Endothelial cell (in vitro differentiated cells): Measurements from ENCODE around the gene PDE11A. TPM values are rescaled to one million over a fixed set of nuclear protein-coding genes. Genes with fewer than 3 reads are reported as not detected.

Experiments used
- DNase-seq: peaks from one replicate; pipeline ENCODE4 v3.0.0; 2021; ENCODE audit warnings: low spot score
- H3K27ac Mint-ChIP-seq: one replicate; pipeline ENCODE4 v1.8.0; 2021; ENCODE audit warnings: mixed read lengths, inconsistent platforms; ENCODE audit not compliant: unreplicated experiment
- H3K27me3 Mint-ChIP-seq: one replicate; pipeline ENCODE4 v1.8.0; 2021; ENCODE audit warnings: mild to moderate bottlenecking, moderate library complexity, mixed read lengths, inconsistent platforms; ENCODE audit not compliant: unreplicated experiment
- H3K36me3 Mint-ChIP-seq: one replicate; pipeline ENCODE4 v1.8.0; 2021; ENCODE audit warnings: mild to moderate bottlenecking, low read depth, mixed read lengths, inconsistent platforms; ENCODE audit not compliant: unreplicated experiment
- H3K4me1 Mint-ChIP-seq: one replicate; pipeline ENCODE4 v1.8.0; 2021; ENCODE audit warnings: mild to moderate bottlenecking, mixed read lengths, inconsistent platforms; ENCODE audit not compliant: unreplicated experiment
- H3K4me3 Mint-ChIP-seq: one replicate; pipeline ENCODE4 v1.8.0; 2021; ENCODE audit warnings: mild to moderate bottlenecking, mixed read lengths, inconsistent platforms; ENCODE audit not compliant: unreplicated experiment
- H3K9me3 Mint-ChIP-seq: one replicate; pipeline ENCODE4 v1.8.0; 2021; ENCODE audit warnings: mixed read lengths, inconsistent platforms; ENCODE audit not compliant: unreplicated experiment
- total RNA-seq: library from RNA; stranded (reverse); fragmentation: NEBNext Ultra II Directional; extraction: Animal tissue kit (Norgen Biotek cat#: 25700); gene quantifications from one replicate; pipeline ENCODE4 v1.2.1, GENCODE V29; 2021; ENCODE audit not compliant: unreplicated experiment
- TF ChIP-seq, protein P1 (sequence below): fragments of 200-600 bp; sonication (generic); IDR thresholded peaks from one replicate; pipeline ENCODE4 v1.5.0; 2021; ENCODE audit warnings: antibody characterized with exemption; ENCODE audit not compliant: unreplicated experiment

Gene PDE11A
- total RNA-seq, 1 donor from 2014 or later: 1.7 TPM

DNA sequence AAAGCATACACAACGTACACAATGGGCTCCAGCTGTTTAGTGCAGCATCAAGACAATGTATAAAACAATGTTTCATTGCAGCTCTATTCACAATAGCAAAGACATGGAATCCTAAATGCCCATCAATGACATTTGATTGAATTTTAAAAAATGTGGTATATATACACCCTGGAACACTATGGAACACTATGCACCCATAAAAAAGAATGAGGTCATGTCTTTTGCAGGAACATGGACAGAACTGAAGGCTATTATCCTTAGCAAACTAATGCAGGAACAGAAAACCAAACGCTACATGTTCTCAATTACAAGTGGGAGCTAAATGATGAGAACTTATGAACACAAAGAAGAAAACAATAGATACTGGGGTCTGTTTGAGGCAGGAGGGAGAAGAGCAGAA, 364.5 kb downstream of the PDE11A start:
- Mint-ChIP-seq H3K4me3 (no peak overlapping the region), H3K27me3 (no peaks in the 10 kb centered on the region), H3K4me1 (peaks cover 3% of the 10 kb centered on the region), H3K36me3 (no peaks in the 10 kb centered on the region), H3K27ac (no peak overlapping the region), H3K9me3 (no peaks in the 10 kb centered on the region)
- TF ChIP-seq, protein P1, sequence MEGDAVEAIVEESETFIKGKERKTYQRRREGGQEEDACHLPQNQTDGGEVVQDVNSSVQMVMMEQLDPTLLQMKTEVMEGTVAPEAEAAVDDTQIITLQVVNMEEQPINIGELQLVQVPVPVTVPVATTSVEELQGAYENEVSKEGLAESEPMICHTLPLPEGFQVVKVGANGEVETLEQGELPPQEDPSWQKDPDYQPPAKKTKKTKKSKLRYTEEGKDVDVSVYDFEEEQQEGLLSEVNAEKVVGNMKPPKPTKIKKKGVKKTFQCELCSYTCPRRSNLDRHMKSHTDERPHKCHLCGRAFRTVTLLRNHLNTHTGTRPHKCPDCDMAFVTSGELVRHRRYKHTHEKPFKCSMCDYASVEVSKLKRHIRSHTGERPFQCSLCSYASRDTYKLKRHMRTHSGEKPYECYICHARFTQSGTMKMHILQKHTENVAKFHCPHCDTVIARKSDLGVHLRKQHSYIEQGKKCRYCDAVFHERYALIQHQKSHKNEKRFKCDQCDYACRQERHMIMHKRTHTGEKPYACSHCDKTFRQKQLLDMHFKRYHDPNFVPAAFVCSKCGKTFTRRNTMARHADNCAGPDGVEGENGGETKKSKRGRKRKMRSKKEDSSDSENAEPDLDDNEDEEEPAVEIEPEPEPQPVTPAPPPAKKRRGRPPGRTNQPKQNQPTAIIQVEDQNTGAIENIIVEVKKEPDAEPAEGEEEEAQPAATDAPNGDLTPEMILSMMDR: no peak
- DNase-seq: no peak

DNA sequence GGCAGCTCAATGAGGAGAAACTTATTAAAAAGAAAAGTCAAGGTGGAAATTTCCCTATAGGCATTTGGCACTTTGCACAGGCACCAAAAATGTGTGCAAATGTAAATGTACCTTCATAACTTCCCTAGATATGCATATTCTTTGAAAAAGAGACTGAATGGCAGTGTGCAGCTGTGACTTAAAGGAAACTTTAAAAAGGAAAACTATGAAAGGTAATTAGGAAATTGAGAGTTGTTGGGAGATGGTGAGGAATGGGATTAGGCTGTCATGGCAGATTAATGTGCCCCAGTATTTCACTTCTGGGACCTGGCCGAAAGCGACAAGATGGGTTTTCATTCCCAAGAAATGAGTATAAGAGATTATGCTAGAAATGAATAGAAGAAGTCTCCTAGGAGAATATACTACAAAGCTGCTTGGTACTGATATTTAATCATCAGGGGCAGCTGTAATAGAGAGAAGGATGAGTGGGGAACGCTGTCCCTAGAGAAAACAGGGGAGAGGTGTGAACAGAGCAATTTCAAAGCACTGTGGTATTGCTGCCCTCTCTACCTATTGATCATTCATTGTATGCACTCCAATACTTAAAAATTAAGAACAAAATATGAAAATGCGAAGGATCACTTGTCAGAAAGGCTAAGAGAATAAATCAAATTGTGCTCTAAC, 366.9 kb downstream of the PDE11A start:
- H3K36me3 Mint-ChIP-seq: no peaks in the 10 kb centered on the region
- H3K27ac Mint-ChIP-seq: no peak overlapping the region
- TF ChIP-seq, protein P1: no peak
- DNase-seq: no peak
- no peaks in the 10 kb centered on the region for H3K27me3 Mint-ChIP-seq
- H3K9me3 Mint-ChIP-seq: no peaks in the 10 kb centered on the region
- peaks cover 2% of the 10 kb centered on the region for H3K4me1 Mint-ChIP-seq
- H3K4me3 Mint-ChIP-seq: no peak overlapping the region

DNA sequence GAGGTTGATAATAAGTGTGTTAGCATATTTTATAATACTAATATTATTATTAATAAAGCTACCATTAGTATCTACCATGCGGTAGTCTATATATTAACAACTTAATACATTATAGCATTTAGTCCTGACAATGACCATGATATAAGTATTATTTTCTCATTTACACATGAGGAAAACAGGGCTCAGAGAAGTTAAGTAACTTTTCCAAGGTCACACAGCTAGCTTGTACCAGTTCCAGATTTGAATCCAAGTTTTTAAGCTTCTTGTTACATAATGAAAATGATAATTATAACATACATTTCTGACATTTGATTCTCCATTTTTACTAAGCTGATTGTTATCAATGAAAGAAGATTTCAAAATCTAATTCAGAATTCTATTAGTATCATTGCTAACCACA, 369.4 kb downstream of the PDE11A start:
- no peaks in the 10 kb centered on the region for H3K36me3 Mint-ChIP-seq
- peaks cover 17% of the 10 kb centered on the region for H3K4me1 Mint-ChIP-seq
- no peak overlapping the region for H3K27ac Mint-ChIP-seq
- H3K9me3 Mint-ChIP-seq: no peaks in the 10 kb centered on the region
- DNase-seq: no peak
- no peaks in the 10 kb centered on the region for H3K27me3 Mint-ChIP-seq
- TF ChIP-seq, protein P1: no peak
- H3K4me3 Mint-ChIP-seq: no peak overlapping the region

DNA sequence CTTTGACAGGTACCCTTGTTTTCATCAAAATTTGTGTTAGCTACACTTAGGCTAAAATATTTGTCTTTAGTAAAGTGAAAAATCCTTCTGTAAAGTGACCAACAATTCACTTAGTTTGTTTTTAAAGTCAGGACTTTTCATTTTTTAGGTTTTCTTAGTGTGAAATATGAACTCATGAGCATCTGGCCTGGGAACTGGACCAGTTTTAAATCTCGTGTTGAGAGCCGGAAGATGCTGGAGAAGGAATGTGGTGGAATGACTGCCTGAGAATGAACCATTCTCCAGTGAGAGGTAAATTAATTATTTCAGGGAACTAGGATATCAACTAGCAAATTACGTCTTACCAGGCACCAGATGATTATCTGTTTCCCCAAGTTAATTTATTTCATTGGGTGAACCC, 374.3 kb downstream of the PDE11A start:
- Mint-ChIP-seq H3K27ac (no peak overlapping the region), H3K4me3 (no peak overlapping the region)
- TF ChIP-seq, protein P1: no peak

DNA sequence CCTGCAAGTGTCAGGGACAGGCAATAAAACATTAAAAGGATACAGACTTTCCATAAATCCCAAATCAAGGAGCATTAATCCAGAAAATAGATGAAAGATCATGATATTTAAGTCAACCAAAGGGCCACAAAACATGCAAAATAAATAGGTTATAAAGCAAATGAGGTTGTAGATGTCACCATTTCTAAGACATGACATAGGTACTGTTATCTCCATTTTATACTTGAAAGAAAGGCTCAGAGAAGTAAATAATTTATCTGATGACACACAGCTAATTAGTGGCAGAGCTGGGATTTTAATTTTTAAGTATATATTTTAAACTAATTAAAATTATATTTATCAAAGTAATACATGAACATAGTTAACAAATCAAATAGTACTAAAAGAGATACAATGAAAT, 378.2 kb downstream of the PDE11A start:
- Mint-ChIP-seq H3K9me3 (no peaks in the 10 kb centered on the region), H3K27ac (no peak overlapping the region), H3K27me3 (peaks cover 3% of the 10 kb centered on the region), H3K4me1 (peaks cover 23% of the 10 kb centered on the region), H3K36me3 (no peaks in the 10 kb centered on the region), H3K4me3 (no peak overlapping the region)
- TF ChIP-seq, protein P1: no peak
- no peak for DNase-seq

More for the DNA sequence above, 374.3 kb downstream of the PDE11A start:
- no peaks in the 10 kb centered on the region for H3K9me3 Mint-ChIP-seq
- no peaks in the 10 kb centered on the region for H3K36me3 Mint-ChIP-seq
- peaks cover 25% of the 10 kb centered on the region for H3K4me1 Mint-ChIP-seq
- H3K27me3 Mint-ChIP-seq: peaks cover 3% of the 10 kb centered on the region
- DNase-seq: no peak
